ENCODE results near the gene PDE4B. TPM values are rescaled to one million over a fixed set of nuclear protein-coding genes. Genes with fewer than 3 reads are reported as not detected.
A peak's percentile ranks its signal among the peaks of the same experiment; 100 is the strongest.
"Not testable (repeated sequence)": the region's sequence is repeated elsewhere in the genome, so short reads cannot be mapped to it uniquely, and the experiment has no call there.

Gene PDE4B
- polyA plus RNA-seq, 3 donors from 2014 or later: 7.4 to 25.1 (median 18.9) TPM

GRCh38 chr1:66006534-66006933, 213.8 kb downstream of the PDE4B start:
- DNase-seq; H3K4me3 Mint-ChIP-seq; H3K27ac Mint-ChIP-seq; H3K9me3 Mint-ChIP-seq; H3K27me3 Mint-ChIP-seq (ENCODE audit: low read depth in 3 of 3); H3K4me1 Mint-ChIP-seq; H3K36me3 Mint-ChIP-seq: not testable (repeated sequence)

DNA sequence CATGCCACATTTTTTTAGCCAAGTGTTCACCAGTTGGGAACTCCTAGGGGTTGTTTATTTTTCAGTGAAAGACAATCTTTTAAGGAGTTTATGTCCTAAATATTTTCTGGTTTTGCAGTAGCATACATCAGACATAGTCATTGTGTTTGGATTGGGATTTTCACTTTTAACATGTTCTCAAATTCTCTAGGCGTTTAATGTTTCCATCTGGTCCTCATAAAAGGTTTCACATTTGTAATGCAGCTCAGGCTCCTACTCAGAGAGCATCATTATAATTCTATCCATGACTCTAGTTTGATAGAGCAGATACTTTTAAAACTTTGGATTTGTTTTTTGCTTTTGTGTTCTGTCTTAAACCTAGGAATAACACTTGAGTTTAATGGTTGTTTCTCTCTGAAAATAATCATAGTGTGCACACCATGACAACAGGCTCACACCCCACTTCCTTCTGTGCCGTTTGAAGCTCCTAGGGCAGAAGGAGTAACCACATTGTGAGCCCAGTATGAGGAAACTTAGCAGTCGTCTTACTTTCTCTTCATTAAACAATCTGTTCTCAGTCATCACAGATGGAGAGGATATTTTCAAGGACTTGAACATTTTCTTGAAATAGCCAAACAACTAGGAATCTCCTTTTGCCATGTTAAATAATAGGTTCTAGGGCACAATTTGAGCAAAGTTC, 219.6 kb downstream of the PDE4B start:
- Mint-ChIP-seq H3K4me1 (no peaks in the 10 kb centered on the region), H3K27me3 (ENCODE audit: low read depth in 3 of 3) (peaks cover 0 to 2% (median 0%) of the 10 kb centered on the region in 3 donors), H3K4me3 (no peak overlapping the region), H3K9me3 (no peaks in the 10 kb centered on the region), H3K27ac (no peak overlapping the region), H3K36me3 (no peaks in the 10 kb centered on the region)
- no peak for DNase-seq

- no peak for DNase-seq
- H3K27ac Mint-ChIP-seq: no peak overlapping the region
- H3K4me3 Mint-ChIP-seq: no peak overlapping the region
- H3K4me1 Mint-ChIP-seq: no peaks in the 10 kb centered on the region
- H3K27me3 Mint-ChIP-seq (ENCODE audit: low read depth in 3 of 3): peaks cover 0 to 2% (median 0%) of the 10 kb centered on the region in 3 donors
- H3K36me3 Mint-ChIP-seq: no peaks in the 10 kb centered on the region
- peaks cover 0 to 2% (median 0%) of the 10 kb centered on the region in 6 donors for H3K9me3 Mint-ChIP-seq
These were observed 220.7 kb downstream of the PDE4B start for GRCh38 chr1:66013371-66013770.

GRCh38 chr1:66022904-66023620, 230.4 kb downstream of the PDE4B start:
- peak overlapping the region in 1 of 6 donors; percentile 2 for H3K27ac Mint-ChIP-seq
- H3K4me3 Mint-ChIP-seq: no peak overlapping the region
- no peaks in the 10 kb centered on the region for H3K36me3 Mint-ChIP-seq
- no peak for DNase-seq
- no peaks in the 10 kb centered on the region for H3K4me1 Mint-ChIP-seq
- peaks cover 0 to 4% (median 2%) of the 10 kb centered on the region in 3 donors for H3K27me3 Mint-ChIP-seq (ENCODE audit: low read depth in 3 of 3)
- H3K9me3 Mint-ChIP-seq: no peaks in the 10 kb centered on the region

GRCh38 chr1:66025188-66025587, 232.5 kb downstream of the PDE4B start:
- peaks cover 0 to 4% (median 2%) of the 10 kb centered on the region in 3 donors for H3K27me3 Mint-ChIP-seq (ENCODE audit: low read depth in 3 of 3)
- peaks cover 0 to 15% (median 9%) of the 10 kb centered on the region in 6 donors for H3K9me3 Mint-ChIP-seq
- H3K27ac Mint-ChIP-seq: no peak overlapping the region
- DNase-seq: no peak
- no peaks in the 10 kb centered on the region for H3K36me3 Mint-ChIP-seq
- H3K4me3 Mint-ChIP-seq: no peak overlapping the region
- no peaks in the 10 kb centered on the region for H3K4me1 Mint-ChIP-seq

- Mint-ChIP-seq H3K36me3 (no peaks in the 10 kb centered on the region), H3K27me3 (ENCODE audit: low read depth in 3 of 3) (peaks cover 0 to 4% (median 0%) of the 10 kb centered on the region in 3 donors), H3K27ac (no peak overlapping the region), H3K4me3 (no peak overlapping the region), H3K4me1 (no peaks in the 10 kb centered on the region), H3K9me3 (peaks cover 0 to 22% (median 15%) of the 10 kb centered on the region in 6 donors)
- no peak for DNase-seq
These were observed 235.3 kb downstream of the PDE4B start for GRCh38 chr1:66028035-66028434.

DNA sequence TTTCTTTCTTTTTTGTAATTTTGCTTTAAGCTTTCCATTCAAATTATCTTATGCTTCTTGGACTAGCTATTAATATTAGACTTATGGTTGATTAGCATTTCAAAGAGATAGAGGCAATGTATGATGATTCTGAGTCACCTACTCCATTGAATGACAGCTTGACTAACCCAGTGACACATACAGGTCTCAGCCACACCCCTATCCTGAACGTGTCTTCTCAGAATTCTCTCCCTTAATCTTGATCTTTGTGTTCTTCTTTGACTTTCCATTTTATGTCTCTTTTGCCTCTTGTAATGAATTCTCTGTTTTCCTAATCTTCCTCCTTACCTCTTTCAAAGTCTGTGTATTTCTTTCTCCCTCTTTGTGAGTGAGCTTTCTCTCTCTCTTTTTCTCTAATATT, 241.1 kb downstream of the PDE4B start:
- Mint-ChIP-seq H3K4me1 (no peaks in the 10 kb centered on the region), H3K4me3 (no peak overlapping the region), H3K27ac (no peak overlapping the region), H3K36me3 (no peaks in the 10 kb centered on the region), H3K9me3 (peaks cover 3 to 17% (median 13%) of the 10 kb centered on the region in 6 donors), H3K27me3 (ENCODE audit: low read depth in 3 of 3) (peaks cover 0 to 3% (median 3%) of the 10 kb centered on the region in 3 donors)
- DNase-seq: no peak

DNA sequence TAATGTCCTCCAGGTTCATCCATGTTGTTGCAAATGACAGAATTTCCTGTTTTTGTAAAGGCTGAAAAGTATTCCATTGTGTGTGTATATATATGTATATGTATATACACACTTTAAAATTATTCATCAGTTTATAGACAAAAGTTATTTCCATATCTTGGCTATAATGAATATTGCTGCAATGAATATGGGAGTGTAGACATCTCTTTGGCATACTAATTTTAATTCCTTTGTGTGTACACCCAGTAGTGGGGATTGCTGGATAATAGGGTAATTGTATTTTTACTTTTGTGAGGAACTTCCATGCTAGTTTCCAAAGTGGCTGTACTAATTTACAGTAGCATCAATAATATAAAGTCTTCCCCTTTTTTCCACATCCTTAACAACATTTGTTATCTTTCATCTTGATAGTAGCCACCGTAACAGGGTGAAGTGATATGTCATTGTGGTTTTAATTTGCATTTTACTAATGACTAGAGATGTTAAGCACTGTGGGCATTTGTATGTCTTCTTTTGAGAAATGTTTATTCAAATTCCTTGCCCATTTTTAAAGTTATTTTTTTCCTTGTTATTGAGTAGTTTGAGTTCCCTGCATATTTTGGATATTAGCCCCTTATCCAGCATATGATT, 243.0 kb downstream of the PDE4B start:
- H3K4me1 Mint-ChIP-seq: no peaks in the 10 kb centered on the region
- H3K27me3 Mint-ChIP-seq (ENCODE audit: low read depth in 3 of 3): peaks cover 0 to 3% (median 3%) of the 10 kb centered on the region in 3 donors
- no peaks in the 10 kb centered on the region for H3K36me3 Mint-ChIP-seq
- no peak for DNase-seq
- peaks cover 0 to 4% (median under 1%) of the 10 kb centered on the region in 6 donors for H3K9me3 Mint-ChIP-seq
- no peak overlapping the region for H3K27ac Mint-ChIP-seq
- no peak overlapping the region for H3K4me3 Mint-ChIP-seq

DNA sequence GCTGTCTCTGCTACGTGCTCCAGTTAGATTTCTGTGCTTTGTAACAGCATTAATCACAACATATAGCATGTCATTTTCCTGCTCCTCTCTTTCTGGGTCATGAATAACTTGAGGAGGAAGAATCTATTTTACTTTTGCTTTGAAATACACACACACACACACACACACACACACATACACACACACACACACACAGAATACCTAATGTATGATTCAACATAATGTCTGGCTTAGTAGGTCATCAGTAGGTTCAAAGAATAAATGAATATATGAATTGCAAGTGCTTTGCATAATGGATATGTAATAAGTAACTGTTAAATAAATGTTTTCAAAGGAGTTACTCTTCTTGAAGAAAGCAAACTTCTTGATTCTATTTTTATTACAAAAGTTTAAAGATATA, 249.0 kb downstream of the PDE4B start:
- DNase-seq: no peak
- no peaks in the 10 kb centered on the region for H3K36me3 Mint-ChIP-seq

GRCh38 chr1:66043186-66043585, 250.5 kb downstream of the PDE4B start:
- Mint-ChIP-seq H3K27me3 (ENCODE audit: low read depth in 3 of 3) (no peaks in the 10 kb centered on the region), H3K36me3 (no peaks in the 10 kb centered on the region), H3K27ac (no peak overlapping the region), H3K9me3 (peaks cover 0 to 1% (median 0%) of the 10 kb centered on the region in 6 donors), H3K4me3 (no peak overlapping the region), H3K4me1 (no peaks in the 10 kb centered on the region)
- DNase-seq: no peak

More for the DNA sequence above, 249.0 kb downstream of the PDE4B start:
- H3K4me3 Mint-ChIP-seq: no peak overlapping the region
- peaks cover 0 to 2% (median 0%) of the 10 kb centered on the region in 3 donors for H3K27me3 Mint-ChIP-seq (ENCODE audit: low read depth in 3 of 3)
- H3K9me3 Mint-ChIP-seq: peaks cover 0 to 1% (median 0%) of the 10 kb centered on the region in 6 donors
- no peaks in the 10 kb centered on the region for H3K4me1 Mint-ChIP-seq
- no peak overlapping the region for H3K27ac Mint-ChIP-seq

- Mint-ChIP-seq H3K9me3 (peaks cover 0 to 1% (median 0%) of the 10 kb centered on the region in 6 donors), H3K4me1 (no peaks in the 10 kb centered on the region), H3K36me3 (no peaks in the 10 kb centered on the region), H3K27ac (no peak overlapping the region), H3K4me3 (no peak overlapping the region), H3K27me3 (ENCODE audit: low read depth in 3 of 3) (no peaks in the 10 kb centered on the region)
- DNase-seq: no peak
These were observed 252.2 kb downstream of the PDE4B start for GRCh38 chr1:66044912-66045311.

- H3K4me1 Mint-ChIP-seq: no peaks in the 10 kb centered on the region
- H3K4me3 Mint-ChIP-seq: no peak overlapping the region
- DNase-seq: no peak
- H3K27ac Mint-ChIP-seq: no peak overlapping the region
- no peaks in the 10 kb centered on the region for H3K27me3 Mint-ChIP-seq (ENCODE audit: low read depth in 3 of 3)
- peaks cover 0 to 1% (median 0%) of the 10 kb centered on the region in 6 donors for H3K9me3 Mint-ChIP-seq
- no peaks in the 10 kb centered on the region for H3K36me3 Mint-ChIP-seq
These were observed 253.7 kb downstream of the PDE4B start for GRCh38 chr1:66046415-66046814.

- H3K9me3 Mint-ChIP-seq: peaks cover 0 to 1% (median 0%) of the 10 kb centered on the region in 6 donors
- no peaks in the 10 kb centered on the region for H3K36me3 Mint-ChIP-seq
- H3K27me3 Mint-ChIP-seq (ENCODE audit: low read depth in 3 of 3): no peaks in the 10 kb centered on the region
- no peak for DNase-seq
- H3K4me1 Mint-ChIP-seq: no peaks in the 10 kb centered on the region
- H3K4me3 Mint-ChIP-seq: no peak overlapping the region
- no peak overlapping the region for H3K27ac Mint-ChIP-seq
These were observed 255.3 kb downstream of the PDE4B start for GRCh38 chr1:66048011-66048410.

GRCh38 chr1:66050123-66050522, 257.4 kb downstream of the PDE4B start:
- Mint-ChIP-seq H3K36me3 (no peaks in the 10 kb centered on the region), H3K27me3 (ENCODE audit: low read depth in 3 of 3) (peaks cover 0 to 2% (median 0%) of the 10 kb centered on the region in 3 donors), H3K9me3 (peaks cover 0 to 1% (median 0%) of the 10 kb centered on the region in 6 donors), H3K4me1 (no peaks in the 10 kb centered on the region), H3K4me3 (no peak overlapping the region), H3K27ac (no peak overlapping the region)
- DNase-seq: no peak

All from immature natural killer cell (primary cell).